ENCODE results near the gene MYLK4. TPM values are rescaled to one million over a fixed set of nuclear protein-coding genes. Genes with fewer than 3 reads are reported as not detected.
A peak's percentile ranks its signal among the peaks of the same experiment; 100 is the strongest.

The MYLK4 gene
- total RNA-seq, 4 donors from 2014 or later: 0.42 to 0.98 (median 0.52) TPM

- H3K9me3 ChIP-seq: no peaks in the 10 kb centered on the region
- H3K4me1 ChIP-seq: peaks cover 0 to 64% (median 20%) of the 10 kb centered on the region in 4 donors
- TF ChIP-seq CTCF (IDR thresholded peaks at IDR 0.05) (no peak), POLR2A (IDR thresholded peaks at IDR 0.05) (no peak), EP300 (IDR thresholded peaks at IDR 0.05) (no peak)
- H3K27ac ChIP-seq: no peak overlapping the region
- H3K36me3 ChIP-seq: peaks cover 0 to 30% (median 0%) of the 10 kb centered on the region in 3 donors
- no peak overlapping the region for H3K4me3 ChIP-seq
- H3K27me3 ChIP-seq: no peaks in the 10 kb centered on the region
- 86 to 88% methylated on average over 3 of the region's 3 CpGs for WGBS, 2 donors
- DNase-seq (ENCODE audit: low spot score in 2 of 2): no peak
Measured at GRCh38 chr6:2772840-2773239, 22.1 kb upstream of the MYLK4 start.

- DNase-seq (ENCODE audit: low spot score in 2 of 2): no peak
- Histone ChIP-seq H3K36me3 (peaks cover 0 to 30% (median 0%) of the 10 kb centered on the region in 3 donors), H3K9me3 (no peaks in the 10 kb centered on the region), H3K4me1 (peaks cover 0 to 75% (median 27%) of the 10 kb centered on the region in 4 donors), H3K27ac (no peak overlapping the region), H3K27me3 (no peaks in the 10 kb centered on the region), H3K4me3 (no peak overlapping the region)
- 75 to 78% methylated on average over 4 of the region's 4 CpGs for WGBS, 2 donors
- TF ChIP-seq EP300 (IDR thresholded peaks at IDR 0.05): no peak
- TF ChIP-seq POLR2A (IDR thresholded peaks at IDR 0.05): no peak
- TF ChIP-seq CTCF (IDR thresholded peaks at IDR 0.05): no peak
Measured at GRCh38 chr6:2771079-2771478, 20.4 kb upstream of the MYLK4 start.

GRCh38 chr6:2770171-2770570, 19.4 kb upstream of the MYLK4 start:
- Histone ChIP-seq H3K4me1 (peaks cover 0 to 66% (median 27%) of the 10 kb centered on the region in 4 donors), H3K4me3 (no peak overlapping the region), H3K27me3 (no peaks in the 10 kb centered on the region), H3K9me3 (no peaks in the 10 kb centered on the region), H3K27ac (peak overlapping the region in 1 of 4 donors; percentile 14), H3K36me3 (peaks cover 0 to 27% (median 0%) of the 10 kb centered on the region in 3 donors)
- WGBS, 2 donors: 52 to 59% methylated on average over 13 of the region's 13 CpGs
- no peak for DNase-seq (ENCODE audit: low spot score in 2 of 2)
- no peak for TF ChIP-seq CTCF (IDR thresholded peaks at IDR 0.05)
- TF ChIP-seq POLR2A (IDR thresholded peaks at IDR 0.05): no peak
- no peak for TF ChIP-seq EP300 (IDR thresholded peaks at IDR 0.05)

GRCh38 chr6:2768696-2769095, 18.0 kb upstream of the MYLK4 start:
- H3K27me3 ChIP-seq: no peaks in the 10 kb centered on the region
- no peak for DNase-seq (ENCODE audit: low spot score in 2 of 2)
- H3K4me1 ChIP-seq: peaks cover 0 to 62% (median 27%) of the 10 kb centered on the region in 4 donors
- peak overlapping the region in 1 of 4 donors; percentile 95 for H3K27ac ChIP-seq
- 45 to 50% methylated on average over 6 of the region's 6 CpGs for WGBS, 2 donors
- peaks cover 0 to 13% (median 0%) of the 10 kb centered on the region in 3 donors for H3K36me3 ChIP-seq
- H3K4me3 ChIP-seq: no peak overlapping the region
- H3K9me3 ChIP-seq: no peaks in the 10 kb centered on the region
- no peak for TF ChIP-seq CTCF (IDR thresholded peaks at IDR 0.05)

GRCh38 chr6:2767657-2768524, 17.2 kb upstream of the MYLK4 start:
- WGBS, 2 donors: 40 to 50% methylated on average over 9 of the region's 9 CpGs
- peak overlapping the region in 3 of 4 donors; percentile 4 to 85 (median 72) for H3K4me3 ChIP-seq
- peaks cover 0 to 6% (median 0%) of the 10 kb centered on the region in 3 donors for H3K36me3 ChIP-seq
- no peaks in the 10 kb centered on the region for H3K27me3 ChIP-seq
- TF ChIP-seq EP300 (IDR thresholded peaks at IDR 0.05): no peak
- no peak for TF ChIP-seq POLR2A (IDR thresholded peaks at IDR 0.05)
- no peak for TF ChIP-seq CTCF (IDR thresholded peaks at IDR 0.05)
- no peaks in the 10 kb centered on the region for H3K9me3 ChIP-seq
- H3K4me1 ChIP-seq: peaks cover 0 to 55% (median 27%) of the 10 kb centered on the region in 4 donors
- DNase-seq (ENCODE audit: low spot score in 2 of 2): no peak
- peak overlapping the region in 1 of 4 donors; percentile 95 for H3K27ac ChIP-seq
